K562 (cell line): ENCODE data around the gene GNAQ. TPM values are rescaled to one million over a fixed set of nuclear protein-coding genes. Genes with fewer than 3 reads are reported as not detected.
A peak's percentile ranks its signal among the peaks of the same experiment; 100 is the strongest.

Source experiments
- ARID1B ChIP-seq: fragments of 450-650 bp; IDR thresholded peaks from 2 replicates; pipeline ENCODE4 v1.6.1; 2016; ENCODE audit warnings: antibody characterized with exemption, mild to moderate bottlenecking, inconsistent platforms
- BRCA1 ChIP-seq, 2 experiments: fragments of 450-650 bp in 1 of 2; sonication (generic) in 1 of 2; formaldehyde crosslinking in 1 of 2; IDR thresholded peaks; 2 replicates each; pipeline versions ENCODE4 v1.5.0 to v1.6.1; 2017 to 2020; ENCODE audit warnings: mild to moderate bottlenecking in 1 of 2, missing genetic modification reagents in 1 of 2
- DACH1 ChIP-seq: fragments of 450-650 bp; IDR thresholded peaks from 2 replicates; pipeline ENCODE4 v1.6.1; 2018; ENCODE audit not compliant: partially characterized antibody
- E4F1 ChIP-seq: fragments of 250-450 bp; sonication (Bioruptor Pico); IDR thresholded peaks from 2 replicates; pipeline ENCODE4 v1.5.0; 2021; ENCODE audit warnings: mild to moderate bottlenecking, borderline replicate concordance
- ETS2 ChIP-seq: IDR thresholded peaks from 2 replicates; pipeline ENCODE4 v1.6.1; 2016; ENCODE audit warnings: borderline replicate concordance, missing genetic modification characterization, mild to moderate bottlenecking, moderate library complexity, missing compliant biosample characterization; ENCODE audit not compliant: poor library complexity, severe bottlenecking
- FIP1L1 ChIP-seq: fragments of 200-400 bp; formaldehyde crosslinking; IDR thresholded peaks from 2 replicates; pipeline ENCODE4 v1.6.1; 2018; ENCODE audit warnings: mild to moderate bottlenecking, low read depth, low read length; ENCODE audit not compliant: poor library complexity, severe bottlenecking
- GATAD2A ChIP-seq: fragments of 450-650 bp; IDR thresholded peaks from 2 replicates; pipeline ENCODE4 v1.6.1; 2017
- NCOA2 ChIP-seq, 2 experiments: fragments of 450-650 bp; IDR thresholded peaks; 2 replicates each; pipeline ENCODE4 v1.6.1; 2018; ENCODE audit warnings: mild to moderate bottlenecking in 2 of 2, moderate library complexity in 1 of 2; ENCODE audit not compliant: partially characterized antibody in 2 of 2
- RNF2 ChIP-seq: sonication (generic); IDR thresholded peaks from 2 replicates; pipeline ENCODE4 v1.6.1; 2016
- SETDB1 ChIP-seq: IDR thresholded peaks from one replicate; pipeline ENCODE4 v1.6.1; 2012; ENCODE audit warnings: low read length, control low read depth, inconsistent platforms
- SMARCA4 ChIP-seq: fragments of 450-650 bp; IDR thresholded peaks from 2 replicates; pipeline ENCODE4 v1.6.1; 2016
- SMARCA5 ChIP-seq: fragments of 450-650 bp; IDR thresholded peaks from 2 replicates; pipeline ENCODE4 v1.6.1; 2016
- SP1 ChIP-seq: sonication (generic); formaldehyde crosslinking; IDR thresholded peaks from 2 replicates; pipeline ENCODE4 v1.8.1; 2022; ENCODE audit warnings: mild to moderate bottlenecking, missing genetic modification reagents
- TAL1 ChIP-seq: fragments of 450-650 bp; IDR thresholded peaks from 2 replicates; pipeline ENCODE4 v1.6.1; 2016; ENCODE audit warnings: mild to moderate bottlenecking
- TEAD4 ChIP-seq, 2 experiments: sonication (generic) in 1 of 2; formaldehyde crosslinking in 1 of 2; IDR thresholded peaks; 2 replicates each; pipeline versions ENCODE4 v1.6.1 to v1.8.0; 2012 to 2022; ENCODE audit warnings: borderline replicate concordance in 1 of 2, inconsistent platforms in 1 of 2, low read length in 1 of 2, mild to moderate bottlenecking in 1 of 2, missing genetic modification reagents in 1 of 2
- USF1 ChIP-seq: sonication (generic); formaldehyde crosslinking; IDR thresholded peaks from 2 replicates; pipeline ENCODE4 v1.9.0; 2022; ENCODE audit warnings: mild to moderate bottlenecking, missing genetic modification reagents
- ZBTB7A ChIP-seq: IDR thresholded peaks from 2 replicates; pipeline ENCODE4 v1.6.1; 2011; ENCODE audit warnings: low read depth, mild to moderate bottlenecking, low read length, moderate library complexity, borderline replicate concordance; ENCODE audit not compliant: control insufficient read depth
- ZNF41 ChIP-seq: fragments of 250-450 bp; sonication (Bioruptor Pico); conservative IDR thresholded peaks from 2 replicates; pipeline ENCODE4 v1.4.0; 2020; ENCODE audit warnings: mild to moderate bottlenecking
- ZNF445 ChIP-seq: fragments of 250-450 bp; sonication (Bioruptor Pico); IDR thresholded peaks from 2 replicates; pipeline ENCODE4 v1.4.0; 2020; ENCODE audit warnings: low read depth, mild to moderate bottlenecking, moderate library complexity
- ZNF507 ChIP-seq: conservative IDR thresholded peaks from 2 replicates; pipeline ENCODE4 v1.6.1; 2017; ENCODE audit warnings: missing genetic modification characterization, missing compliant biosample characterization
- polyA plus RNA-seq, 8 experiments: library from polyadenylated mRNA; depleted of rRNA in 4 of 8; stranded (reverse) in 5 of 8; unstranded in 3 of 8; fragments of >200 nt; fragmentation: Nextera tagmentation in 2 of 8; fragmentation: Illumina TruSeq in 1 of 8; extraction: Ambion mirVana in 2 of 8; extraction: Trizol in 1 of 8; gene quantifications; 2 replicates each; pipeline versions ENCODE4 v1.2.1 to v1.2.3, GENCODE V29; 2011 to 2014; ENCODE audit warnings: inconsistent platforms in 1 of 8, missing spikeins in 1 of 8
- total RNA-seq, 7 experiments: library from RNA; depleted of rRNA in 6 of 7; stranded (reverse); fragments of >200 nt in 6 of 7; fragmentation: Illumina TruSeq in 2 of 7; extraction: Trizol in 2 of 7; gene quantifications; 2 replicates each; pipeline versions ENCODE4 v1.2.1 to v1.2.3, GENCODE V29; 2011 to 2021; ENCODE audit warnings: low replicate concordance in 1 of 7
- TF ChIP-seq, protein P1 (sequence below), 2 experiments: IDR thresholded peaks; 2 replicates each; pipeline ENCODE4 v1.6.1; 2012; ENCODE audit warnings: improper control_type of control experiment in 2 of 2, low read depth in 2 of 2, low read length in 2 of 2, borderline replicate concordance in 1 of 2

GNAQ gene
- total and polyA plus RNA-seq, 9 of the 15 experiments (the other 6 are each of a cell fraction or from before 2014, with no cell fraction given): 4.8 to 27.9 (median 17.5) TPM

- TF ChIP-seq ZNF507: no peak
- TF ChIP-seq NCOA2 (IDR thresholded peaks at IDR 0.05; ENCODE audit: partially characterized antibody in 2 of 2): no peak
- no peak for TF ChIP-seq RNF2
- TF ChIP-seq TEAD4 (IDR thresholded peaks at IDR 0.05; ENCODE audit: low read length): peak; percentile 30; the same call in 1 of the 2 replicates
- no peak for TF ChIP-seq TEAD4 (CRISPR knock-in tag; IDR thresholded peaks at IDR 0.05; ENCODE audit: borderline replicate concordance)
- TF ChIP-seq SMARCA5: no peak
- TF ChIP-seq, protein P1, sequence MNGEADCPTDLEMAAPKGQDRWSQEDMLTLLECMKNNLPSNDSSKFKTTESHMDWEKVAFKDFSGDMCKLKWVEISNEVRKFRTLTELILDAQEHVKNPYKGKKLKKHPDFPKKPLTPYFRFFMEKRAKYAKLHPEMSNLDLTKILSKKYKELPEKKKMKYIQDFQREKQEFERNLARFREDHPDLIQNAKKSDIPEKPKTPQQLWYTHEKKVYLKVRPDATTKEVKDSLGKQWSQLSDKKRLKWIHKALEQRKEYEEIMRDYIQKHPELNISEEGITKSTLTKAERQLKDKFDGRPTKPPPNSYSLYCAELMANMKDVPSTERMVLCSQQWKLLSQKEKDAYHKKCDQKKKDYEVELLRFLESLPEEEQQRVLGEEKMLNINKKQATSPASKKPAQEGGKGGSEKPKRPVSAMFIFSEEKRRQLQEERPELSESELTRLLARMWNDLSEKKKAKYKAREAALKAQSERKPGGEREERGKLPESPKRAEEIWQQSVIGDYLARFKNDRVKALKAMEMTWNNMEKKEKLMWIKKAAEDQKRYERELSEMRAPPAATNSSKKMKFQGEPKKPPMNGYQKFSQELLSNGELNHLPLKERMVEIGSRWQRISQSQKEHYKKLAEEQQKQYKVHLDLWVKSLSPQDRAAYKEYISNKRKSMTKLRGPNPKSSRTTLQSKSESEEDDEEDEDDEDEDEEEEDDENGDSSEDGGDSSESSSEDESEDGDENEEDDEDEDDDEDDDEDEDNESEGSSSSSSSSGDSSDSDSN (IDR thresholded peaks at IDR 0.05; ENCODE audit: borderline replicate concordance in 1 of 2, low read depth in 2 of 2, low read length in 2 of 2): no peak
- no peak for TF ChIP-seq ETS2 (tag)
- no peak for TF ChIP-seq DACH1
- no peak for TF ChIP-seq FIP1L1
- no peak for TF ChIP-seq GATAD2A
- TF ChIP-seq SETDB1: no peak
- TF ChIP-seq SP1 (CRISPR knock-in tag): no peak
- TF ChIP-seq USF1 (CRISPR knock-in tag): no peak
- no peak for TF ChIP-seq ZNF41
- TF ChIP-seq ARID1B: peak; percentile 71
- TF ChIP-seq TAL1: peak; percentile 32; the same call in 1 of the 2 replicates
- no peak for TF ChIP-seq ZNF445 (CRISPR knock-in tag)
- no peak for TF ChIP-seq BRCA1 (IDR thresholded peaks at IDR 0.05)
- TF ChIP-seq BRCA1 (CRISPR knock-in tag; IDR thresholded peaks at IDR 0.05): no peak
- 0 out of 2 replicates have a peak, but pooled peaks have one; percentile 41 for TF ChIP-seq SMARCA4
- no peak for TF ChIP-seq E4F1
- TF ChIP-seq ZBTB7A: no peak
These were observed 140.3 kb downstream of the GNAQ start (continued) for GRCh38 chr9:77891128-77891800.
